Measurements from ENCODE around the gene XPNPEP1. TPM values are rescaled to one million over a fixed set of nuclear protein-coding genes. Genes with fewer than 3 reads are reported as not detected.

XPNPEP1 gene
- total RNA-seq, 1 experiment from 2014 or later: 65.4 TPM

DNA sequence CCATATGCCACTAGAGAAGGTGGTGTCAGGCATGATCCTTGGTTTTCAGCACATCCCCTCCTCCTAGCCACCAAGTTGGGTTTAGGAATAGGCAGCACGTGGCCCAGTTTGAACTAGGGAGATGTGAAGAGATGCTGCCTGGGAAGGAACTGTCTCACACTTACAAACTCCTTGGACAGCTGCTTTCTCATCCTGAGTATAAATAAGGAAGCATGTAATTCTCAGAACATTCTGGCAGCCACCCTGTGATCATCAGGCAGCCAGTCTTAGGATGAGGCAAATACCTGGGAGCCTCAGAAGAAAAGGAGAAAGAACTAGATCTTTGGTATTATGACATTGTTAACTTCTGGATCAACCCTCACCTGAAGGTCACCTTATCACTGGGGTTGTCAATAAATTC lies 21.3 kb upstream of the XPNPEP1 start:
- BruUV-seq (replicated peaks): no TSS peak
- no peaks in the 10 kb centered on the region for H3K9me3 ChIP-seq (ENCODE audit: low read depth, low read length, poor library complexity, severe bottlenecking)
- H3K4me3 ChIP-seq (ENCODE audit: low read depth, low read length, poor library complexity, severe bottlenecking): no peak overlapping the region
- TF ChIP-seq EZH2 (IDR thresholded peaks at IDR 0.05; ENCODE audit: borderline replicate concordance, low read depth, low read length, poor library complexity, severe bottlenecking): no peak
- TF ChIP-seq, protein P1, sequence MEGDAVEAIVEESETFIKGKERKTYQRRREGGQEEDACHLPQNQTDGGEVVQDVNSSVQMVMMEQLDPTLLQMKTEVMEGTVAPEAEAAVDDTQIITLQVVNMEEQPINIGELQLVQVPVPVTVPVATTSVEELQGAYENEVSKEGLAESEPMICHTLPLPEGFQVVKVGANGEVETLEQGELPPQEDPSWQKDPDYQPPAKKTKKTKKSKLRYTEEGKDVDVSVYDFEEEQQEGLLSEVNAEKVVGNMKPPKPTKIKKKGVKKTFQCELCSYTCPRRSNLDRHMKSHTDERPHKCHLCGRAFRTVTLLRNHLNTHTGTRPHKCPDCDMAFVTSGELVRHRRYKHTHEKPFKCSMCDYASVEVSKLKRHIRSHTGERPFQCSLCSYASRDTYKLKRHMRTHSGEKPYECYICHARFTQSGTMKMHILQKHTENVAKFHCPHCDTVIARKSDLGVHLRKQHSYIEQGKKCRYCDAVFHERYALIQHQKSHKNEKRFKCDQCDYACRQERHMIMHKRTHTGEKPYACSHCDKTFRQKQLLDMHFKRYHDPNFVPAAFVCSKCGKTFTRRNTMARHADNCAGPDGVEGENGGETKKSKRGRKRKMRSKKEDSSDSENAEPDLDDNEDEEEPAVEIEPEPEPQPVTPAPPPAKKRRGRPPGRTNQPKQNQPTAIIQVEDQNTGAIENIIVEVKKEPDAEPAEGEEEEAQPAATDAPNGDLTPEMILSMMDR (conservative IDR thresholded peaks at IDR 0.05; ENCODE audit: low read depth, low read length): no peak
- H3K27me3 ChIP-seq (replicated peaks; ENCODE audit: insufficient read depth, low read depth, low read length, poor library complexity): no peaks in the 10 kb centered on the region
- ChIA-PET CTCF (no interaction called here), POLR2A (ENCODE audit: low non-redundant PET) (no interaction called here)
- no peak for DNase-seq (ENCODE audit: low spot score)
- H3K36me3 ChIP-seq (ENCODE audit: insufficient read depth, low read length, poor library complexity, severe bottlenecking): no peaks in the 10 kb centered on the region
- H3K4me1 ChIP-seq (ENCODE audit: insufficient read depth, low read length, poor library complexity, severe bottlenecking): no peaks in the 10 kb centered on the region
- no peak overlapping the region for H3K27ac ChIP-seq (ENCODE audit: low read depth, low read length, poor library complexity, severe bottlenecking)
- intact Hi-C loops (cut with micrococcal nuclease; ENCODE audit: unreplicated experiment): no loop called here

- CTCF ChIA-PET: no interaction called here
- BruUV-seq (replicated peaks): no TSS peak
- no peaks in the 10 kb centered on the region for H3K4me1 ChIP-seq (ENCODE audit: insufficient read depth, low read length, poor library complexity, severe bottlenecking)
- TF ChIP-seq, protein P1 (conservative IDR thresholded peaks at IDR 0.05; ENCODE audit: low read depth, low read length): no peak
- TF ChIP-seq EZH2 (IDR thresholded peaks at IDR 0.05; ENCODE audit: borderline replicate concordance, low read depth, low read length, poor library complexity, severe bottlenecking): no peak
- no peaks in the 10 kb centered on the region for H3K9me3 ChIP-seq (ENCODE audit: low read depth, low read length, poor library complexity, severe bottlenecking)
- intact Hi-C loops (cut with micrococcal nuclease; ENCODE audit: unreplicated experiment): no loop called here
- POLR2A ChIA-PET (ENCODE audit: low non-redundant PET): no interaction called here
- DNase-seq (ENCODE audit: low spot score): no peak
- H3K27ac ChIP-seq (ENCODE audit: low read depth, low read length, poor library complexity, severe bottlenecking): no peak overlapping the region
- no peaks in the 10 kb centered on the region for H3K27me3 ChIP-seq (replicated peaks; ENCODE audit: insufficient read depth, low read depth, low read length, poor library complexity)
- no peak overlapping the region for H3K4me3 ChIP-seq (ENCODE audit: low read depth, low read length, poor library complexity, severe bottlenecking)
- no peaks in the 10 kb centered on the region for H3K36me3 ChIP-seq (ENCODE audit: insufficient read depth, low read length, poor library complexity, severe bottlenecking)
These were observed 18.0 kb upstream of the XPNPEP1 start for GRCh38 chr10:109941236-109941862.

DNA sequence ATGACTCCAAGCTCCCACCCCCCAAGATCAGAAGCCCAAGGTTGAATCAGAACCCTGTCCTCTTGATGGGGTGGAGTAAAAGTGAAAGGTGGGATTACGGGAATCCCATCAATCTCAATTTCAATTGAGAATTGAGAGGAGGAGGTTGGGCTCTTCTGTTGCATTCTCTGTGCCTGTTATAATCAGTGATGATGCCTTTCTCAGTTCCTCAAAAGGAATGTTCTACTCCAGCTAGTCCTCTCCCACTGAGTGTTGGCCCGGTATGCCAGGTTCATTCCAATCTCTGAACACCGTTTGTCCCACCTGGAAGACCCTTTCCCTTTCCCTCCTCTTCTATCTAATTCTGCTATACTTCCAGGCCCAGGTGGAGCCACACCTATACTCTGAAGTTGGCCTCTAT lies 17.2 kb upstream of the XPNPEP1 start:
- no peak for DNase-seq (ENCODE audit: low spot score)
- ChIA-PET CTCF (no interaction called here), POLR2A (ENCODE audit: low non-redundant PET) (no interaction called here)
- Histone ChIP-seq H3K4me1 (ENCODE audit: insufficient read depth, low read length, poor library complexity, severe bottlenecking) (no peaks in the 10 kb centered on the region), H3K9me3 (ENCODE audit: low read depth, low read length, poor library complexity, severe bottlenecking) (no peaks in the 10 kb centered on the region), H3K4me3 (ENCODE audit: low read depth, low read length, poor library complexity, severe bottlenecking) (no peak overlapping the region), H3K27me3 (replicated peaks; ENCODE audit: insufficient read depth, low read depth, low read length, poor library complexity) (no peaks in the 10 kb centered on the region), H3K27ac (ENCODE audit: low read depth, low read length, poor library complexity, severe bottlenecking) (no peak overlapping the region), H3K36me3 (ENCODE audit: insufficient read depth, low read length, poor library complexity, severe bottlenecking) (no peaks in the 10 kb centered on the region)
- no peak for TF ChIP-seq EZH2 (IDR thresholded peaks at IDR 0.05; ENCODE audit: borderline replicate concordance, low read depth, low read length, poor library complexity, severe bottlenecking)
- TF ChIP-seq, protein P1 (conservative IDR thresholded peaks at IDR 0.05; ENCODE audit: low read depth, low read length): no peak
- intact Hi-C loops (cut with micrococcal nuclease; ENCODE audit: unreplicated experiment): no loop called here
- BruUV-seq (replicated peaks): no TSS peak
